GM21786 (cell line): ENCODE data around the gene PREP.
"Not testable (repeated sequence)": the region's sequence is repeated elsewhere in the genome, so short reads cannot be mapped to it uniquely, and the experiment has no call there.

Experiments
- ATAC-seq: cut with Tn5 transposase; IDR thresholded peaks from one replicate; pipeline ENCODE4 v1.9.1; 2021; ENCODE audit not compliant: unreplicated experiment

PREP gene

GRCh38 chr6:105345506-105345905 lies 57.4 kb downstream of the PREP start:
- no peak for ATAC-seq

- no peak for ATAC-seq
Measured at GRCh38 chr6:105344881-105345370, 58.0 kb downstream of the PREP start.

- ATAC-seq, result not testable (repeated sequence)
Measured at GRCh38 chr6:105338350-105338983, 64.4 kb downstream of the PREP start.

- no peak for ATAC-seq
Measured at GRCh38 chr6:105336986-105337385, 65.9 kb downstream of the PREP start.

- no peak for ATAC-seq
Measured at GRCh38 chr6:105332576-105332975, 70.3 kb downstream of the PREP start.

- ATAC-seq, result no peak
Measured at GRCh38 chr6:105331927-105332326, 71.0 kb downstream of the PREP start.

- no peak for ATAC-seq
Measured at GRCh38 chr6:105330913-105331312, 72.0 kb downstream of the PREP start.

- ATAC-seq, result no peak
Measured at GRCh38 chr6:105330364-105330763, 72.5 kb downstream of the PREP start.

GRCh38 chr6:105326833-105327770 lies 75.8 kb downstream of the PREP start:
- ATAC-seq, result no peak

GRCh38 chr6:105326216-105326615 lies 76.7 kb downstream of the PREP start:
- no peak for ATAC-seq

GRCh38 chr6:105324386-105324950 lies 78.4 kb downstream of the PREP start:
- ATAC-seq, result no peak

- ATAC-seq, result no peak
Measured at GRCh38 chr6:105322499-105323225, 80.2 kb downstream of the PREP start.

GRCh38 chr6:105321728-105322127 lies 81.2 kb downstream of the PREP start:
- ATAC-seq, result no peak

GRCh38 chr6:105321207-105321606 lies 81.7 kb downstream of the PREP start:
- no peak for ATAC-seq

- no peak for ATAC-seq
Measured at GRCh38 chr6:105320765-105321164, 82.1 kb downstream of the PREP start.

- ATAC-seq, result no peak
Measured at GRCh38 chr6:105320271-105320670, 82.6 kb downstream of the PREP start.

GRCh38 chr6:105319331-105319730 lies 83.6 kb downstream of the PREP start:
- no peak for ATAC-seq

GRCh38 chr6:105318660-105319059 lies 84.2 kb downstream of the PREP start:
- ATAC-seq, result no peak

GRCh38 chr6:105317607-105318533 lies 85.0 kb downstream of the PREP start:
- no peak for ATAC-seq

- ATAC-seq, result no peak
Measured at GRCh38 chr6:105313211-105313610, 89.7 kb downstream of the PREP start.
